Mesothelial cell of epicardium (in vitro differentiated cells): Measurements from ENCODE around the gene UBE2E2. TPM values are rescaled to one million over a fixed set of nuclear protein-coding genes. Genes with fewer than 3 reads are reported as not detected.
A peak's percentile ranks its signal among the peaks of the same experiment; 100 is the strongest.

Experiments
- DNase-seq, 2 experiments: peaks; one replicate each; pipeline ENCODE4 v3.0.0; 2021; ENCODE audit warnings: low spot score in 2 of 2; ENCODE audit not compliant: unreplicated experiment in 2 of 2
- H3K27ac Mint-ChIP-seq: 2 replicates; pipeline ENCODE4 v1.8.0; 2021; ENCODE audit warnings: mixed read lengths
- H3K27me3 Mint-ChIP-seq: 2 replicates; pipeline ENCODE4 v1.8.0; 2021; ENCODE audit warnings: low read depth, mixed read lengths
- H3K36me3 Mint-ChIP-seq: 2 replicates; pipeline ENCODE4 v1.8.0; 2021; ENCODE audit warnings: mixed read lengths
- H3K4me1 Mint-ChIP-seq: 2 replicates; pipeline ENCODE4 v1.8.0; 2021; ENCODE audit warnings: mixed read lengths
- H3K4me3 Mint-ChIP-seq: 2 replicates; pipeline ENCODE4 v1.8.0; 2021; ENCODE audit warnings: mild to moderate bottlenecking, moderate library complexity, mixed read lengths
- H3K9me3 Mint-ChIP-seq: 2 replicates; pipeline ENCODE4 v1.8.0; 2021; ENCODE audit warnings: mixed read lengths
- CTCF ChIP-seq: fragments of 200-600 bp; sonication (generic); IDR thresholded peaks from one replicate; pipeline ENCODE4 v1.5.0; 2021; ENCODE audit warnings: antibody characterized with exemption; ENCODE audit not compliant: unreplicated experiment
- total RNA-seq: library from RNA; stranded (reverse); gene quantifications from 3 replicates; pipeline ENCODE4 v1.2.1, GENCODE V29; 2021

UBE2E2 gene
- total RNA-seq, 1 donor from 2014 or later: 42.3 TPM

GRCh38 chr3:23213813-23214212 lies 10.7 kb downstream of the UBE2E2 start:
- no peak overlapping the region for H3K27ac Mint-ChIP-seq
- no peak for TF ChIP-seq CTCF
- DNase-seq: no peak
- H3K4me1 Mint-ChIP-seq: peaks cover 11% of the 10 kb centered on the region
- no peak overlapping the region for H3K4me3 Mint-ChIP-seq
- peaks cover 5% of the 10 kb centered on the region for H3K36me3 Mint-ChIP-seq
- H3K9me3 Mint-ChIP-seq: no peaks in the 10 kb centered on the region
- H3K27me3 Mint-ChIP-seq: no peaks in the 10 kb centered on the region

- TF ChIP-seq CTCF: no peak
- Mint-ChIP-seq H3K4me1 (peaks cover 19% of the 10 kb centered on the region), H3K9me3 (peaks cover 11% of the 10 kb centered on the region), H3K27me3 (no peaks in the 10 kb centered on the region), H3K4me3 (no peak overlapping the region), H3K36me3 (peaks cover 8% of the 10 kb centered on the region), H3K27ac (peak overlapping the region; percentile 78)
- DNase-seq: no peak
These were observed 14.9 kb downstream of the UBE2E2 start for GRCh38 chr3:23217872-23218554.

GRCh38 chr3:23219117-23219516 lies 16.0 kb downstream of the UBE2E2 start:
- H3K9me3 Mint-ChIP-seq: peaks cover 16% of the 10 kb centered on the region
- peaks cover 19% of the 10 kb centered on the region for H3K4me1 Mint-ChIP-seq

GRCh38 chr3:23219552-23219951 lies 16.4 kb downstream of the UBE2E2 start:
- peaks cover 19% of the 10 kb centered on the region for H3K4me1 Mint-ChIP-seq
- H3K36me3 Mint-ChIP-seq: peaks cover 16% of the 10 kb centered on the region

More at GRCh38 chr3:23219117-23219516, 16.0 kb downstream of the UBE2E2 start:
- H3K4me3 Mint-ChIP-seq: no peak overlapping the region
- no peak for TF ChIP-seq CTCF
- peaks cover 12% of the 10 kb centered on the region for H3K36me3 Mint-ChIP-seq
- no peak for DNase-seq
- no peaks in the 10 kb centered on the region for H3K27me3 Mint-ChIP-seq
- H3K27ac Mint-ChIP-seq: no peak overlapping the region

GRCh38 chr3:23221136-23221535 lies 18.0 kb downstream of the UBE2E2 start:
- Mint-ChIP-seq H3K4me1 (peaks cover 19% of the 10 kb centered on the region), H3K36me3 (peaks cover 21% of the 10 kb centered on the region), H3K4me3 (no peak overlapping the region), H3K27ac (no peak overlapping the region), H3K27me3 (no peaks in the 10 kb centered on the region), H3K9me3 (peaks cover 27% of the 10 kb centered on the region)
- no peak for TF ChIP-seq CTCF
- no peak for DNase-seq

More at GRCh38 chr3:23219552-23219951, 16.4 kb downstream of the UBE2E2 start:
- Mint-ChIP-seq H3K27ac (no peak overlapping the region), H3K4me3 (no peak overlapping the region), H3K27me3 (no peaks in the 10 kb centered on the region), H3K9me3 (peaks cover 21% of the 10 kb centered on the region)
- TF ChIP-seq CTCF: no peak
- DNase-seq: no peak
